Upper lobe of right lung (tissue), 1 donor: ENCODE data around the gene PIGU. TPM values are rescaled to one million over a fixed set of nuclear protein-coding genes. Genes with fewer than 3 reads are reported as not detected.

Experiments
- ATAC-seq: fragments of 200-7000 bp; cut with Tn5 transposase; one replicate; pipeline ENCODE4 v1.9.1; 2020; ENCODE audit warnings: mild to moderate bottlenecking, moderate library complexity
- DNase-seq: peaks from one replicate; pipeline ENCODE4 v3.0.0-alpha.2; 2020
- H3K27ac ChIP-seq: fragments of 200-600 bp; one replicate; pipeline ENCODE4 v1.8.0; 2022
- H3K27me3 ChIP-seq: fragments of 200-600 bp; one replicate; pipeline ENCODE4 v1.8.0; 2022; ENCODE audit warnings: mild to moderate bottlenecking
- H3K36me3 ChIP-seq: fragments of 200-600 bp; one replicate; pipeline ENCODE4 v1.8.0; 2022
- H3K4me1 ChIP-seq: fragments of 200-600 bp; one replicate; pipeline ENCODE4 v1.8.0; 2022
- H3K4me3 ChIP-seq: fragments of 200-600 bp; one replicate; pipeline ENCODE4 v1.8.0; 2022; ENCODE audit warnings: mild to moderate bottlenecking
- H3K9me3 ChIP-seq: fragments of 200-600 bp; one replicate; pipeline ENCODE4 v1.8.0; 2022
- intact Hi-C: fragments of 100-400 bp; cut with DNase I; formaldehyde crosslinking; loops from one replicate; pipeline ENCODE4 v1.11.0; 2022
- total RNA-seq: library from RNA; stranded (reverse); fragmentation: NEBNext Ultra II Directional; extraction: Animal tissue kit (Norgen Biotek cat#: 25700); gene quantifications from one replicate; pipeline ENCODE4 v1.2.1, GENCODE V29; 2021
- TF ChIP-seq, protein P1 (sequence below): fragments of 200-600 bp; IDR thresholded peaks from one replicate; pipeline ENCODE4 v1.8.0; 2022; ENCODE audit warnings: antibody characterized with exemption
- donor health status: DM: no; HTN: yes; CAD: no; lungs with severe emphysema.

Gene PIGU
- total RNA-seq, 1 donor from 2014 or later, result 13.2 TPM

GRCh38 chr20:34706912-34707784 is 30.3 kb upstream of the PIGU start:
- H3K4me1 ChIP-seq, result peaks cover 24% of the 10 kb centered on the region
- H3K27me3 ChIP-seq, result no peaks in the 10 kb centered on the region
- TF ChIP-seq, protein P1, sequence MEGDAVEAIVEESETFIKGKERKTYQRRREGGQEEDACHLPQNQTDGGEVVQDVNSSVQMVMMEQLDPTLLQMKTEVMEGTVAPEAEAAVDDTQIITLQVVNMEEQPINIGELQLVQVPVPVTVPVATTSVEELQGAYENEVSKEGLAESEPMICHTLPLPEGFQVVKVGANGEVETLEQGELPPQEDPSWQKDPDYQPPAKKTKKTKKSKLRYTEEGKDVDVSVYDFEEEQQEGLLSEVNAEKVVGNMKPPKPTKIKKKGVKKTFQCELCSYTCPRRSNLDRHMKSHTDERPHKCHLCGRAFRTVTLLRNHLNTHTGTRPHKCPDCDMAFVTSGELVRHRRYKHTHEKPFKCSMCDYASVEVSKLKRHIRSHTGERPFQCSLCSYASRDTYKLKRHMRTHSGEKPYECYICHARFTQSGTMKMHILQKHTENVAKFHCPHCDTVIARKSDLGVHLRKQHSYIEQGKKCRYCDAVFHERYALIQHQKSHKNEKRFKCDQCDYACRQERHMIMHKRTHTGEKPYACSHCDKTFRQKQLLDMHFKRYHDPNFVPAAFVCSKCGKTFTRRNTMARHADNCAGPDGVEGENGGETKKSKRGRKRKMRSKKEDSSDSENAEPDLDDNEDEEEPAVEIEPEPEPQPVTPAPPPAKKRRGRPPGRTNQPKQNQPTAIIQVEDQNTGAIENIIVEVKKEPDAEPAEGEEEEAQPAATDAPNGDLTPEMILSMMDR, result no peak
- no peak overlapping the region for H3K4me3 ChIP-seq
- ATAC-seq, result no peak
- no peaks in the 10 kb centered on the region for H3K36me3 ChIP-seq
- no peak overlapping the region for H3K27ac ChIP-seq
- H3K9me3 ChIP-seq, result no peaks in the 10 kb centered on the region
- intact Hi-C loops, result no loop called here
- DNase-seq, result no peak

DNA sequence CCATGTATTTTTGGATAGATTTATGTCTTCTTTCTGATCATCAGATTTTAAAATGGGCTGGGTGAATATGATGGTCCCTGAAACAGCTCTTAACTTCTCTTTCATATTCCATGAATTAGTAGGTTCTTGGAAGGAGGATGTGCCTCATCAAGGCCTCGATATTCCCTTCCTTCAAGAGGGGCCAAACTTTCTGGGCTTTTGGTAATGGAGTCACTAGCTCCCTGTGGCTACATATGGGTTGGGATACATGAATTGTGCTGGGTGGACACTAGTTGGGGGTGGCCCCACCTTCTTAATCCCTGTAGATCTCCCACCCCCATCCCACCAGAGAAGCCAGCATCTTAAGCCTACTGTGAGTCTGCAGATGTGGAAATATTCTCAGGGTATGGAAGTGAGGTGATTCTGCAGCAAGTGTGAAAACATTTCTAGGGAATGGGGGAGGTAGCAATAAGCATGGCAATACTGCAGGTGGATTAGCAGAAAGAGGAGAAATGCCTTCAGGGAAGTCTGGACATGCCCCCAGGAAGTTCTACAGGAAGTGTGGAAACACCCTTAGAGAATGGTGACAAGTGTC is 29.5 kb upstream of the PIGU start:
- TF ChIP-seq, protein P1, result no peak
- H3K36me3 ChIP-seq, result no peaks in the 10 kb centered on the region
- DNase-seq (no peak), ATAC-seq (no peak)
- no peaks in the 10 kb centered on the region for H3K9me3 ChIP-seq
- H3K27ac ChIP-seq, result no peak overlapping the region
- no peak overlapping the region for H3K4me3 ChIP-seq
- H3K4me1 ChIP-seq, result peaks cover 24% of the 10 kb centered on the region
- H3K27me3 ChIP-seq, result no peaks in the 10 kb centered on the region
- intact Hi-C loops, result no loop called here

DNA sequence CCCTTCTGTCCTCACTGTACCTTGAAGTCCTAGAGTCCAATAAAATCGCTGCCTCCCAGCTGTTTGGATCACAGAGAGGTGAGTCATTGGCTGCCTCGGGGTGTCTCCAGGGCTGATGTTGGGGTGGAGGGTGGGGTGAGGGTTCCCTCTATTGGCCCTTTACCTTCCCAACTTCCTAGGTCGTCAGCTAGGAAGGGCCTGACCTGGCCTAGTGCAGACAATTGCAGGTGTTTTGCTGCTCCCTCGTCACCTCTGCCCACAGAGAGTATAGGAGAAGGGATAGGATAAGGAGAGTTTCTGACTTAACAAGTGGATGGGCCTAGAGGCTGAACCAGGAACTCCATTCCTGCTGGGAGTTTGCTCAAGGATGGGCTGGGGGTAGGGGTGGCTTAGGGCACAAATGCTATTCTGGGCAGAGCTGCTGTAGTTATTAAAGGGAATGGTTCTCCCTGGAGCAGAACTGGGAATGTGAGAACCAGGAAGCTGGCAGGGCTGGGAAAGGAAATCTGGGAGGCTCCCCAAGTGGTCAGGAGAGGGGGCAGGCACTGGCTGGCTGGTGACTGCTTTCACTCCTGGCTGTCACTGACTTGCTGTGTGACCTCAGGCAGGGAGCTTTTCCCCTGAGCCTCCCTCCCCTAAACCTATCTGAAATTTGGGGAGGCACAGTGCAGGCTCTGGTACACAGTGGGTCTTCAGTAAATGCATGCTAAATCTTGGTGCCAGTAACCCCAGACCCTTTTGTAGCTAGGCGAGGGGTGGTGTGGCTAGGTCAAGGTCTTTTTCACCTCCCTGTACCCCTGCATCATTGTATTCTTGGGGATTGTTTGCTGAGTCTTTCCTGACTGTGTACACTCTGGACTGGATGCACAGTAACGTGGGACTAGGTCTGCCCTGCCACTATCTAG is 28.8 kb upstream of the PIGU start:
- H3K27me3 ChIP-seq, result no peaks in the 10 kb centered on the region
- peak overlapping the region; percentile 72 for H3K4me3 ChIP-seq
- TF ChIP-seq, protein P1, result no peak
- peaks cover 24% of the 10 kb centered on the region for H3K4me1 ChIP-seq
- no peaks in the 10 kb centered on the region for H3K9me3 ChIP-seq
- DNase-seq (no peak), ATAC-seq (no peak)
- intact Hi-C loops, result no loop called here
- H3K27ac ChIP-seq, result peak overlapping the region; percentile 98
- no peaks in the 10 kb centered on the region for H3K36me3 ChIP-seq

DNA sequence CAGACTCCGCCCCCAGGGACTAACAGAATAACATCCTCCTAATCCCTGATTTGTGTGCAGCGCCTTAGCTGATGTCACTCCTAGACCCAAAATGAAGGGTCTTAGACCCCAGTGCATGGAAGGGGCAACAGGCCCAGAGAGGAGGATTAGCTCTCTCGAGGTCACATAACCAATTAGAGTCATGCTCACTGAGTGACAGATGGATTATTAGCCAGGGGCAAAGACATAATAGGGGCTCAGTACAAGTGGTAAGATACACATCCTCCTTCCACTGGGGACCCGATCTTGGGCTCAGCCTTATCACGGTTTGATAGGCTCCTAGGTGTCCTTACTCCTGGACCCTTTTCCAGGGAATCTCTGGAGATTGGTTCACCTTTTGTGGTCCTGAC is 28.1 kb upstream of the PIGU start:
- Histone ChIP-seq H3K4me1 (peaks cover 18% of the 10 kb centered on the region), H3K36me3 (no peaks in the 10 kb centered on the region), H3K9me3 (no peaks in the 10 kb centered on the region), H3K27me3 (no peaks in the 10 kb centered on the region), H3K27ac (peak overlapping the region; percentile 98), H3K4me3 (peak overlapping the region; percentile 72)
- ATAC-seq (no peak), DNase-seq (no peak)
- TF ChIP-seq, protein P1, result no peak
- intact Hi-C loops, result no loop called here

DNA sequence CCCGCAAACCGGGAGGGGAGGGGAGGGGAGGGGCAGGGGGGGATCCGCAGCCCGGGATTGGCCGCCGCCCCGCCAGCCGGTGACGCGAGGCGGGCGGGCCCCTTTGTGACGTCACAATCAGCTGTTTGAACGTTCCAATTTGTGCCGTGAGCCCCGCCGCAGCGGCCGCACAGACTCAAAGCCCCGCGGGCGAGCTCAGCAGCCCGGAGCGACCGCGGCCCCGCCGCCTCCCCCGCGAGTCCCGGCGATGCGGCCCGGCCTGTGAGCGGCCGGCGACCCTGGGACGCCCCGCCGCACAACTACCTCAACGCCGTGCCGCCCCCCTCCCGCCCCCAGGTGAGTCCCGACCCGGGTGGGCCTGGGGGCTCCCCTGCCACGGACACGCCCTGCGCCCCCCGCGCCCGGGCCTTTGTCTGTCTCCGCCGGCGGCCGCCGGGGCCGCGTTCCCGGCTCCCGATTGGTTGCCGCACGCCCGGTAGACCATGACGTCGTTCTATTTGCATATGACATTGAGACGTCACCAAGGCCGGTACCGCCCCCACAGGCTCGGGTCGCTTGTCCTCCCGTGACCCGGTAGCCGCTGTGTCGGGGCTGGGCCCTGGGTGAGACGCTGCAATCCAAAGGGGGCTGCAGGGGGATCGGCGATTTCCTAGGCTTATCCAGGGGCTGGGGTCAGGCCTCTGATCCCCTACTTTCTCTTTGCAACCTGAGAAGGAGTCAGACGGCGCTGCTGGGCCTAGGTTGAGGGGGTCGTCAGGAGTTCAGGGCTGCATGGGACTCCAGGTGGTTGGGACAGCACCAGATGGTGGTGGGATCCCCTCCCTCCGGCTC is 27.5 kb upstream of the PIGU start, which contains the start of gene TP53INP2:
Gene TP53INP2 (plus strand): TSS at position 168 of the 831 bp plus-strand sequence. CDS start 4,396 bp downstream, outside the sequence.
- intact Hi-C loops, result no loop called here
- Histone ChIP-seq H3K36me3 (no peaks in the 10 kb centered on the region), H3K4me3 (peak within 1 kb of the TSS; percentile 72), H3K27ac (peak within 1 kb of the TSS; percentile 98), H3K27me3 (no peaks in the 10 kb centered on the region), H3K4me1 (peaks cover 18% of the 10 kb centered on the region), H3K9me3 (no peaks in the 10 kb centered on the region)
- TF ChIP-seq, protein P1, result no peak
- peak; percentile 85 for ATAC-seq
- DNase-seq, result peak; percentile 96
